HepG2 (cell line): ENCODE measurements around the gene STK32C. TPM values are rescaled to one million over a fixed set of nuclear protein-coding genes. Genes with fewer than 3 reads are reported as not detected.

ENCODE experiments used
- ATAC-seq: fragments of 200-7000 bp; cut with Tn5 transposase; 3 replicates; pipeline ENCODE4 v1.9.1; 2020; ENCODE audit warnings: mild to moderate bottlenecking, moderate library complexity
- BruUV-seq: library from RNA; stranded (reverse); fragments of 400-500 nt; replicated peaks from 2 replicates; lab custom pipeline; 2021; lab: Mats Ljungman, UMichigan
- CTCF ChIA-PET: fragments of 300-600 bp; formaldehyde crosslinking; extraction: SDS; loops from one replicate; lab custom pipeline; 2021; ENCODE audit warnings: low total read pairs, inconsistent platforms, low intra/inter-chr PET ratio; lab: Yijun Ruan, JAX
- POLR2A ChIA-PET: fragments of 350-600 bp; sonication (Branson Sonifier 250); formaldehyde crosslinking; loops from one replicate; lab custom pipeline; 2020; ENCODE audit warnings: antibody characterized with exemption, inconsistent platforms; lab: Yijun Ruan, JAX
- DNase-seq: peaks from one replicate; pipeline ENCODE4 v3.0.0-alpha.2; 2015; ENCODE audit warnings: low spot score
- FAIRE-seq: peaks from 3 replicates; lab custom pipeline; 2011; peaks lifted over from hg19 to GRCh38; lab: Jason Lieb, UNC
- H2AFZ ChIP-seq: one replicate; pipeline ENCODE4 v1.6.1; 2011; ENCODE audit warnings: low read length, inconsistent platforms
- H3K27ac ChIP-seq: fragments of 300-600 bp; 3 replicates; pipeline ENCODE4 v1.8.0; 2011; ENCODE audit warnings: mixed run types, mild to moderate bottlenecking, mixed read lengths, low read length, inconsistent platforms; ENCODE audit not compliant: insufficient read depth; ENCODE audit errors: extremely low read length
- H3K27me3 ChIP-seq, 2 experiments: fragments of 200-600 bp in 1 of 2; 2 replicates in 1 of 2; 3 replicates in 1 of 2; pipeline versions ENCODE4 v1.6.0 to v1.8.0; 2011; ENCODE audit warnings: low read length in 2 of 2, mild to moderate bottlenecking in 2 of 2, moderate library complexity in 2 of 2, inconsistent platforms in 1 of 2; ENCODE audit not compliant: insufficient read depth in 2 of 2, control insufficient read depth in 1 of 2
- H3K36me3 ChIP-seq, 2 experiments: fragments of 200-600 bp in 1 of 2; replicated peaks in 1 of 2; 2 replicates in 1 of 2; 3 replicates in 1 of 2; pipeline versions ENCODE4 v1.5.1 to v1.8.0; 2011; ENCODE audit warnings: low read length in 2 of 2, inconsistent platforms in 1 of 2; ENCODE audit not compliant: insufficient read depth in 2 of 2, control insufficient read depth in 1 of 2
- H3K4me1 ChIP-seq: 2 replicates; pipeline ENCODE4 v1.5.1; 2012; ENCODE audit warnings: low read length, inconsistent platforms; ENCODE audit not compliant: insufficient read depth
- H3K4me2 ChIP-seq: 2 replicates; pipeline ENCODE4 v1.6.0; 2011; ENCODE audit warnings: low read depth, low read length, inconsistent platforms
- H3K4me3 ChIP-seq, 3 experiments: fragments of 200-600 bp in 1 of 3; sonication (generic), shearing (Covaris generic) in 1 of 3; replicated peaks in 1 of 3; 2 replicates each; pipeline ENCODE4 v1.5.1; 2011 to 2016; ENCODE audit warnings: low read length in 3 of 3, inconsistent platforms in 2 of 3, low read depth in 2 of 3, mild to moderate bottlenecking in 2 of 3, control low read depth in 1 of 3, mixed read lengths in 1 of 3; ENCODE audit not compliant: insufficient read depth in 1 of 3
- H3K79me2 ChIP-seq: one replicate; pipeline ENCODE4 v1.6.1; 2011; ENCODE audit warnings: low read length, inconsistent platforms; ENCODE audit not compliant: insufficient read depth
- H3K9ac ChIP-seq: 2 replicates; pipeline ENCODE4 v1.6.0; 2011; ENCODE audit warnings: mild to moderate bottlenecking, low read depth, low read length, inconsistent platforms; ENCODE audit not compliant: insufficient read depth
- H3K9me3 ChIP-seq: 2 replicates; pipeline ENCODE4 v1.5.1; 2012; ENCODE audit warnings: mild to moderate bottlenecking, low read length
- H4K20me1 ChIP-seq: 2 replicates; pipeline ENCODE4 v1.6.0; 2011; ENCODE audit warnings: inconsistent platforms, mild to moderate bottlenecking, low read length, moderate library complexity; ENCODE audit not compliant: insufficient read depth
- CEBPB ChIP-seq: IDR thresholded peaks from 2 replicates; pipeline ENCODE4 v1.6.1; 2011; ENCODE audit warnings: low read depth, low read length, improper control_type of control experiment, borderline replicate concordance
- CENPT ChIP-seq: sonication (generic); formaldehyde crosslinking; IDR thresholded peaks from 2 replicates; pipeline ENCODE4 v1.8.0; 2022; ENCODE audit warnings: low read depth, mild to moderate bottlenecking, moderate library complexity, missing genetic modification reagents
- FOXK2 ChIP-seq: fragments of 450-650 bp; IDR thresholded peaks from 2 replicates; pipeline ENCODE4 v1.6.1; 2016
- MYC ChIP-seq: sonication (generic); formaldehyde crosslinking; IDR thresholded peaks from 2 replicates; pipeline ENCODE4 v1.9.0; 2021; ENCODE audit warnings: missing genetic modification reagents, borderline replicate concordance
- NCOA5 ChIP-seq: sonication (generic); formaldehyde crosslinking; IDR thresholded peaks from 2 replicates; pipeline ENCODE4 v1.4.0; 2020; ENCODE audit warnings: missing genetic modification reagents
- SP2 ChIP-seq: sonication (generic); formaldehyde crosslinking; IDR thresholded peaks from 2 replicates; pipeline ENCODE4 v1.5.1; 2020; ENCODE audit warnings: mild to moderate bottlenecking, missing genetic modification reagents
- TCF7 ChIP-seq: sonication (generic); IDR thresholded peaks from 2 replicates; pipeline ENCODE4 v1.6.1; 2016; ENCODE audit warnings: antibody characterized with exemption, low read depth
- ZKSCAN5 ChIP-seq: sonication (generic); formaldehyde crosslinking; IDR thresholded peaks from 2 replicates; pipeline ENCODE4 v1.5.1; 2020; ENCODE audit warnings: mild to moderate bottlenecking, missing genetic modification reagents
- ZNF10 ChIP-seq: sonication (generic); formaldehyde crosslinking; IDR thresholded peaks from 2 replicates; pipeline ENCODE4 v1.4.0; 2020; ENCODE audit warnings: mild to moderate bottlenecking, low read depth, missing genetic modification reagents, borderline replicate concordance
- ZNF296 ChIP-seq: sonication (generic); formaldehyde crosslinking; conservative IDR thresholded peaks from 2 replicates; pipeline ENCODE4 v1.5.0; 2020; ENCODE audit warnings: mild to moderate bottlenecking, missing genetic modification reagents
- ZNF7 ChIP-seq: IDR thresholded peaks from 2 replicates; pipeline ENCODE4 v1.6.1; 2016; ENCODE audit warnings: missing biosample characterization, missing genetic modification reagents
- ZNF724P ChIP-seq: sonication (generic); formaldehyde crosslinking; IDR thresholded peaks from 2 replicates; pipeline ENCODE4 v1.8.0; 2022; ENCODE audit warnings: missing genetic modification reagents, borderline replicate concordance
- ZNF782 ChIP-seq: sonication (generic); formaldehyde crosslinking; IDR thresholded peaks from 2 replicates; pipeline ENCODE4 v1.4.0; 2020; ENCODE audit warnings: missing genetic modification reagents, mild to moderate bottlenecking, borderline replicate concordance
- WGBS: methylation state at CpG from one replicate; pipeline ENCODE4 v1.1.6; 2017; ENCODE audit warnings: low lambda C conversion rate; 5-methylcytosine and 5-hydroxymethylcytosine counted together
- in situ Hi-C: cut with HindIII; loops from 2 replicates; pipeline ENCODE4 v1.10.0; 2017; ENCODE audit warnings: low pct_unique_long_range_greater_than_20kb; ENCODE audit not compliant: extremely low pct_ligation_motif_present
- intact Hi-C: fragments of 100-400 bp; cut with micrococcal nuclease; formaldehyde crosslinking; loops from one replicate; pipeline ENCODE4 v1.10.0; 2022; ENCODE audit not compliant: unreplicated experiment
- polyA plus RNA-seq, 8 experiments: library from polyadenylated mRNA; depleted of rRNA in 3 of 8; stranded (reverse) in 7 of 8; unstranded in 1 of 8; fragments of >200 nt; fragmentation: Illumina TruSeq in 4 of 8; extraction: Trizol in 4 of 8; gene quantifications; 2 replicates each; pipeline versions ENCODE4 v1.2.1 to v1.2.3, GENCODE V29; 2011 to 2016; ENCODE audit warnings: low read depth in 4 of 8, missing spikeins in 1 of 8, mixed read lengths in 1 of 8; ENCODE audit not compliant: insufficient read depth in 1 of 8
- total RNA-seq, 5 experiments: library from RNA; depleted of rRNA; stranded (reverse); fragments of >200 nt; fragmentation: Illumina TruSeq; extraction: Trizol; gene quantifications; 2 replicates each; pipeline ENCODE4 v1.2.3, GENCODE V29; 2016; ENCODE audit warnings: low read depth in 1 of 5
- TF ChIP-seq, protein P1 (sequence below): sonication (generic); formaldehyde crosslinking; IDR thresholded peaks from 2 replicates; pipeline ENCODE4 v1.4.0; 2020; ENCODE audit warnings: missing genetic modification reagents, mild to moderate bottlenecking, borderline replicate concordance
- TF ChIP-seq, protein P2 (sequence below): sonication (generic); formaldehyde crosslinking; IDR thresholded peaks from 2 replicates; pipeline ENCODE4 v1.8.0; 2022; ENCODE audit warnings: missing genetic modification reagents, low read depth, mild to moderate bottlenecking, borderline replicate concordance
- TF ChIP-seq, protein P3 (sequence below): sonication (generic); formaldehyde crosslinking; IDR thresholded peaks from 2 replicates; pipeline ENCODE4 v1.5.0; 2020; ENCODE audit warnings: missing genetic modification reagents, mild to moderate bottlenecking, borderline replicate concordance
- TF ChIP-seq, protein P4 (sequence below): sonication (generic); formaldehyde crosslinking; IDR thresholded peaks from 2 replicates; pipeline ENCODE4 v1.8.0; 2022; ENCODE audit warnings: mild to moderate bottlenecking, missing genetic modification reagents, moderate library complexity
- TF ChIP-seq, protein P5 (sequence below): IDR thresholded peaks from 2 replicates; pipeline ENCODE4 v1.6.1; 2012; ENCODE audit warnings: inconsistent platforms
- TF ChIP-seq, protein P6 (sequence below): sonication (generic); formaldehyde crosslinking; IDR thresholded peaks from 2 replicates; pipeline ENCODE4 v1.9.0; 2021; ENCODE audit warnings: missing genetic modification reagents, mild to moderate bottlenecking, borderline replicate concordance

Gene STK32C
- total and polyA plus RNA-seq, 2 of the 13 experiments (the other 11 are each of a cell fraction or from before 2014, with no cell fraction given): 10.9 to 19.4 TPM

DNA sequence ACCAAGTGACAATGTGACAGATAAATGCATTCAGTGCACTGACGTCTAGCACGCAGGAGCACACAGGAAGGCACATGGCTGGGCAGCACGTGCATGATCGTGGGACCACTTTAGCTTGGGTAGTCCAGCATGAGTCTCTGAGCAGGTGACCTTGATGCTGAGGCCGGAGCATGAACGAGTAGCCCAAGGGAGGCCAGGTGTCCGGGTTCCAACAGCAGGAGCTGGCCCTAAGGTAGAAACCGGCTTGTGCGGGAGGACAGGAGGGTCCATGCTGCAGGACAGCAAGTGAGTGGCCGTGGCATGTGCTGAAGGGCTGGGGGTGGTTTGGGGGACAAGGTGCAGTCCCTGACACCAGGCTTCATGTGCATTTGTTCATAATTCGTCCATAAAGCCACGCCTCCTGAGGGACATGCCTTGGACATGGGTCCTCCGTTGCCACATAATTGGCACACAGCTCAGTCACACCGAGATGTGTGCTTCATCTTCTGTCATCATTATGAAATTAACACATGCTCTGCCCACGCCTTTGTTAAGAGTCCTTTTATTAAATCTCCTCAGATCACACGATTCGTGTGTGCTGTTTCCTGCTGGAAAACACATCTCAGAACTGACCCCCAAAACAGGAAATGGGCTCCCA lies 3.1 kb upstream of the STK32C start:
- FAIRE-seq (no peak), DNase-seq (no peak), ATAC-seq (no peak)
- H3K9me3 ChIP-seq: no peaks in the 10 kb centered on the region
- no peaks in the 10 kb centered on the region for H3K79me2 ChIP-seq
- intact Hi-C loops (no loop called here), in situ Hi-C loops (no loop called here)
- no peak overlapping the region for H3K27ac ChIP-seq
- no peaks in the 10 kb centered on the region for H4K20me1 ChIP-seq
- H3K4me1 ChIP-seq: peaks cover 61% of the 10 kb centered on the region
- no peak overlapping the region for H3K4me3 ChIP-seq
- H3K36me3 ChIP-seq: no peaks in the 10 kb centered on the region
- WGBS: 31% methylated on average over 17 of the region's 17 CpGs
- ChIA-PET CTCF (interaction anchor here (1.1 kb wide), 1 partner anchor 87 kb away, joined by 3 read pairs; no protein-coding TSS in a partner anchor), POLR2A (no interaction called here)
- no peak overlapping the region for H2AFZ ChIP-seq
- peaks cover 0 to 12% of the 10 kb centered on the region in 2 experiments; a peak in 2 of 5 replicates for H3K27me3 ChIP-seq
- H3K9ac ChIP-seq: no peak overlapping the region
- no TSS peak for BruUV-seq
- peak overlapping the region; percentile 60; the same call in 1 of the 2 replicates for H3K4me2 ChIP-seq
- no peak for TF ChIP-seq ZNF724P (CRISPR knock-in tag)
- TF ChIP-seq ZNF7: no peak
- TF ChIP-seq CENPT (CRISPR knock-in tag): no peak
- TF ChIP-seq, protein P1, sequence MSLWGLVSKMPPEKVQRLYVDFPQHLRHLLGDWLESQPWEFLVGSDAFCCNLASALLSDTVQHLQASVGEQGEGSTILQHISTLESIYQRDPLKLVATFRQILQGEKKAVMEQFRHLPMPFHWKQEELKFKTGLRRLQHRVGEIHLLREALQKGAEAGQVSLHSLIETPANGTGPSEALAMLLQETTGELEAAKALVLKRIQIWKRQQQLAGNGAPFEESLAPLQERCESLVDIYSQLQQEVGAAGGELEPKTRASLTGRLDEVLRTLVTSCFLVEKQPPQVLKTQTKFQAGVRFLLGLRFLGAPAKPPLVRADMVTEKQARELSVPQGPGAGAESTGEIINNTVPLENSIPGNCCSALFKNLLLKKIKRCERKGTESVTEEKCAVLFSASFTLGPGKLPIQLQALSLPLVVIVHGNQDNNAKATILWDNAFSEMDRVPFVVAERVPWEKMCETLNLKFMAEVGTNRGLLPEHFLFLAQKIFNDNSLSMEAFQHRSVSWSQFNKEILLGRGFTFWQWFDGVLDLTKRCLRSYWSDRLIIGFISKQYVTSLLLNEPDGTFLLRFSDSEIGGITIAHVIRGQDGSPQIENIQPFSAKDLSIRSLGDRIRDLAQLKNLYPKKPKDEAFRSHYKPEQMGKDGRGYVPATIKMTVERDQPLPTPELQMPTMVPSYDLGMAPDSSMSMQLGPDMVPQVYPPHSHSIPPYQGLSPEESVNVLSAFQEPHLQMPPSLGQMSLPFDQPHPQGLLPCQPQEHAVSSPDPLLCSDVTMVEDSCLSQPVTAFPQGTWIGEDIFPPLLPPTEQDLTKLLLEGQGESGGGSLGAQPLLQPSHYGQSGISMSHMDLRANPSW (CRISPR knock-in tag): no peak
- TF ChIP-seq, protein P2, sequence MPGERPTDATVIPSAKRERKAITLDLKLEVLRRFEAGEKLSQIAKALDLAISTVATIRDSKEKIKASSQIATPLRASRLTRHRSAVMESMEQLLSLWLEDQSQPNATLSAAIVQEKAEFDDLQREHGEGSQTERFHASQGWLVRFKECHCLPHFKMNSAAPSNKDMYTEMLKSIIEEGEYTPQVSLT (CRISPR knock-in tag): no peak
- TF ChIP-seq, protein P3, sequence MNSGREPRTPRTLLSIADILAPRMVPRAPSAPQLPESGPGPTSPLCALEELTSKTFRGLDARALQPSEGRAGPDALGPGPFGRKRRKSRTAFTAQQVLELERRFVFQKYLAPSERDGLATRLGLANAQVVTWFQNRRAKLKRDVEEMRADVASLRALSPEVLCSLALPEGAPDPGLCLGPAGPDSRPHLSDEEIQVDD: no peak
- TF ChIP-seq NCOA5 (CRISPR knock-in tag): no peak
- TF ChIP-seq, protein P4, sequence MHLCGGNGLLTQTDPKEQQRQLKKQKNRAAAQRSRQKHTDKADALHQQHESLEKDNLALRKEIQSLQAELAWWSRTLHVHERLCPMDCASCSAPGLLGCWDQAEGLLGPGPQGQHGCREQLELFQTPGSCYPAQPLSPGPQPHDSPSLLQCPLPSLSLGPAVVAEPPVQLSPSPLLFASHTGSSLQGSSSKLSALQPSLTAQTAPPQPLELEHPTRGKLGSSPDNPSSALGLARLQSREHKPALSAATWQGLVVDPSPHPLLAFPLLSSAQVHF: no peak
- TF ChIP-seq ZNF10: no peak
- TF ChIP-seq FOXK2: no peak
- no peak for TF ChIP-seq ZKSCAN5 (CRISPR knock-in tag)
- TF ChIP-seq, protein P5, sequence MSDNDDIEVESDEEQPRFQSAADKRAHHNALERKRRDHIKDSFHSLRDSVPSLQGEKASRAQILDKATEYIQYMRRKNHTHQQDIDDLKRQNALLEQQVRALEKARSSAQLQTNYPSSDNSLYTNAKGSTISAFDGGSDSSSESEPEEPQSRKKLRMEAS: peak; percentile 63
- TF ChIP-seq MYC (CRISPR knock-in tag): 0 out of 2 replicates have a peak, but pooled peaks have one; percentile 23
- no peak for TF ChIP-seq ZNF782 (CRISPR knock-in tag)
- TF ChIP-seq, protein P6, sequence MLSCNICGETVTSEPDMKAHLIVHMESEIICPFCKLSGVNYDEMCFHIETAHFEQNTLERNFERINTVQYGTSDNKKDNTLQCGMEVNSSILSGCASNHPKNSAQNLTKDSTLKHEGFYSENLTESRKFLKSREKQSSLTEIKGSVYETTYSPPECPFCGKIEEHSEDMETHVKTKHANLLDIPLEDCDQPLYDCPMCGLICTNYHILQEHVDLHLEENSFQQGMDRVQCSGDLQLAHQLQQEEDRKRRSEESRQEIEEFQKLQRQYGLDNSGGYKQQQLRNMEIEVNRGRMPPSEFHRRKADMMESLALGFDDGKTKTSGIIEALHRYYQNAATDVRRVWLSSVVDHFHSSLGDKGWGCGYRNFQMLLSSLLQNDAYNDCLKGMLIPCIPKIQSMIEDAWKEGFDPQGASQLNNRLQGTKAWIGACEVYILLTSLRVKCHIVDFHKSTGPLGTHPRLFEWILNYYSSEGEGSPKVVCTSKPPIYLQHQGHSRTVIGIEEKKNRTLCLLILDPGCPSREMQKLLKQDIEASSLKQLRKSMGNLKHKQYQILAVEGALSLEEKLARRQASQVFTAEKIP (CRISPR knock-in tag): no peak
- TF ChIP-seq CEBPB: peak; percentile 21; the same call in 1 of the 2 replicates
- TF ChIP-seq TCF7: no peak
- 0 out of 2 replicates have a peak, but pooled peaks have one; percentile 22 for TF ChIP-seq ZNF296 (CRISPR knock-in tag)
- TF ChIP-seq SP2 (CRISPR knock-in tag): no peak
